GM19397 (cell line): ENCODE data around the gene UBE2I.

Source experiments
- ATAC-seq: cut with Tn5 transposase; IDR thresholded peaks from one replicate; pipeline ENCODE4 v1.9.1; 2021; ENCODE audit warnings: mild to moderate bottlenecking, moderate library complexity; ENCODE audit not compliant: unreplicated experiment

Gene UBE2I

DNA sequence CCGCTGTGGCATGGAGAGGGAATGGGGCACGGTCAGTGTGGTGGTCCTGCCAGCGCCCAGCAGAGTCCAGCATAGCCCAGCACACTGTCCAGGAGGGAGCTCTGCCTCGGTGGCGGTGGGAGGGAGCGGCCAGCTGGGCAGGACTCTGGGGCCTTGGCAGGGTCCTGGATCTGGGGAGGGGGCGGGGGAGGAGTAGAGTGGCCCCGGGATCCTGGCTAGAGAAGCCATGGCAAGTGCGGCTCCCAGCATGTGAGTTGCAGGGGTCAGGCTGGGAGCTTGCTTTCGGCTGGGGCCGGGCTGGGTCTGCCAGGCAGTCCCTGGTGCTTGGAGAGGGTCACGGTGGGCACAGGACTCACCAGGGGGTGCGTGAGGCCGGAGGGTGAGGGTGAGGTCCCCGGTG lies 46.2 kb downstream of the UBE2I start:
- ATAC-seq: no peak

DNA sequence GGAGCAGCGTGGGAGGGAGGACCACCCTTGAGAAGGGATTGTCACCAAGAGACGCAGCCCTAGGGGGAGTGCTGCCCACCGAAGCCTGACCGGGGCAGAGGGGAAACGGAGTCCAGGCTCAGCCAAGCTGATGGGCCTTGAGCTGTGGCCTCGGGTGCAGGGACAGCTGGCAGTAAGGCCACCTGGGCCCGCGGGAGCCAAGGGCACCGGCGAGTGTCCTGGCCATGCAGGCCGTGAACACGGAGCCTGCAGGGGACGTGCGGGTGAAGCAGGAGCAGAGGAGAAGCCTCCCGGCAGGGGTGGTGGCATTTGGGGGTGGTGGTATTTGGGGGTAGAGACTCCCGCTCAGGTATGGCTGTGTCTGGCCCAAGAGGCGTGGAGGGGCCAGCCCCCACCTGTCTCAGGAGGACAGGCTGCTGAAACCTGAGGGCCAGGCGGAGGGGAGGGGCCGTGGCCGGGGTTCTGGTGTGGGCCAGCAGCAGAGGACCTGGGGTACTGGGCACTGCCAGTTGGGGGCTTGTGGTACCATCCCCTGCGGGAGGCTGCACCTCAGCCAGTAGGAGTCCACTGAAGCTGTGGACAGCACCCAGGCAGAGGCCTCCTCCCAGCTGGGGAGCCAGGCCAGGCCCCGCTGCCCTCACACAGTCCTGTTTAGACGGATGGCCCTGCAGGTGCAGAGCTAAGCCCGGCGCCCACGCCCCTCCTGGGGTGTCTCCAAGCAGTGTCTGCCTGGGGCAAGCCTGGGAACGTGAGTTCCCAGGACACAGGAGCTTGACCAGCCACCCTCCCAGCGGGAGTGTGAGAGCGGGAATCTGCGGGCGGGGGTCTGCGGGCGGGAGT lies 46.8 kb downstream of the UBE2I start:
- no peak for ATAC-seq

DNA sequence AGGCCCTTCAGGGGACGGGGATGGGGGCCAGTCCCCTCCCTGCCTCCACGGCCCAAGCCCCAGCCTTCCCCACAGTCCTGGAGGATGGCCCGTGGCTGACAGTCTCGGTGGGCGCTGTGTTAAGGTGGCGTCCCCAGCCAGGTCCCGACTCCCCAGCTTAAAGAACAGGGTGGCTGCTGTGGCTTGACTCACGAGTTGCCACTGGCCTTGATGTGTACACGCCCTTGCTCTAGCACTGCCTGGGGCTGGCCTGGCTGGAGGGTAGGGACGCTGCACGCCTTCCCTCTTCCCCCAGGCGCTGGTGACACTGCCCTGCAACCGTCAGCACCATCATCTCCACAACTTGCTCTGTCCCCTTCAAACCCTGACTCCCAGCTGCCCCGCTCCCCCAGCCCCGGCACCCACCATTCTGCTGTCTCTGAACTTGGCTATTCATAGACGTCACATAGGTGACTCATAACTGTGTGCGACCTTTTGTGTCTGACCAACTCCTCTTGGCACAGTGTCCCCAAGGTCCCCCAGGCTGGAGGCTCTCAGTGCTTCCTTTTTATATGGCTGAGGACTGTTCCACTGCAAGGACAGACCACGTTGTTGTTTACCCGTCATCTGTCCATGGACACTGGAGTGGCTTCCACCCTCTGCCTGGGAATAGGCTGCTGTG lies 48.6 kb downstream of the UBE2I start:
- no peak for ATAC-seq

DNA sequence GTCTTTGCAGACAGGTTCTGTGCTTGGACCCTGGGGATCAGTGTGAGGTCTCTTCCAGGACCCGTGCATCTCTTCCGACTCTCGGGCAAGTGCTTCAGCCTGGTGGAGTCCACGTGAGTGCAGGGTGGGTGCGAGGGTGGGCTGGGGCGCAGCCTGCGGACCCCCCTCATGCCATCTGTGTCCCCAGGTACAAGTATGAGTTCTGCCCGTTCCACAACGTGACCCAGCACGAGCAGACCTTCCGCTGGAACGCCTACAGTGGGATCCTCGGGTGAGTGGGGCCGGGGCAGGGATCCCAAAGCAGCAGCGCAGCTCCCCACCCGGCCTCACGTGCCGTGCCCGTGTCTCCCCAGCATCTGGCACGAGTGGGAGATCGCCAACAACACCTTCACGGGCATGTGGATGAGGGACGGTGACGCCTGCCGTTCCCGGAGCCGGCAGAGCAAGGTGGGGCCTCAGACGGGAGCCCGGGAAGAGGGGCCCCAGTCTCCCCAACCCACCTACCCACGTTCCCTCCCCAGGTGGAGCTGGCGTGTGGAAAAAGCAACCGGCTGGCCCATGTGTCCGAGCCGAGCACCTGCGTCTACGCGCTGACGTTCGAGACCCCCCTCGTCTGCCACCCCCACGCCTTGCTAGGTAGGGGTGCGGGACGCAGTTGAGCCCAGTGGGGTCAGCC lies 52.4 kb downstream of the UBE2I start:
- ATAC-seq: no peak

DNA sequence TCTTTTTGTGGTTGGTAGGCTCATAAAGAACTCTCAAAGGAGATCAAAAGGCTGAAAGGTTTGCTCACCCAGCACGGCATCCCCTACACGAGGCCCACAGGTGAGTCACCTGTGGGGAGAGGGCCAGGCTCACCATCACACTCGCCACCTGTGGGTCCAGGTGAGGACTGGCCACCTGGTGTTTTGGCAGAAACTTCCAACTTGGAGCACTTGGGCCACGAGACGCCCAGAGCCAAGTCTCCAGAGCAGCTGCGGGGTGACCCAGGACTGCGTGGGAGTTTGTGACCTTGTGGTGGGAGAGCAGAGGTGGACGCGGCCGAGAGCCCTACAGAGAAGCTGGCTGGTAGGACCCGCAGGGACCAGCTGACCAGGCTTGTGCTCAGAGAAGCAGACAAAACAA lies 53.4 kb downstream of the UBE2I start:
- ATAC-seq: no peak

DNA sequence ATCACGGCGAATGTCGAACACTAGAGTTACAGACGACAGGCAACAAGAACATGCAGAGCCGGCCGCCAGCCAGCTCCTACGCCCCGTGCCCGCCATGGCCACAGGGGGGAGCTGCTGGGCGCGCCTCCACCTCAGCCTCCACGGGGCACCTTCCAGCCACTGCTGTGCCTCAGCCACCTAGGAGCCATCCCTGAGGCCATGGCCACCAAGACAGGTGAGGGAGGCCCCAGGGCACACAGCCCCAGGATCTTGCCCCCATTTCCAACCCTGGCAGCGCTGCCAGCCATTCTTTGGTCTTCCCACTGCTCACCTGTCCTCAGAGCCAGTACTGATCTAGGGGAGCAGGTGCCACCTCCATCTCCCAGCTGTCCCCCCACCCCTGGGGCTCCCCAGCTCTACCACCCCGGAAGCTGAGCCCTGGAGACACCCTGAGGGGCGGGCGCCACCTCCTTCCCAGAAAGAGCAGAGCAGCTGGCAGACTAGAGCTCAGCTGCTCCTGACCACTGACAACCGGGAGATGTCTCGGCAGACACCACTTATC lies 54.1 kb downstream of the UBE2I start:
- no peak for ATAC-seq

DNA sequence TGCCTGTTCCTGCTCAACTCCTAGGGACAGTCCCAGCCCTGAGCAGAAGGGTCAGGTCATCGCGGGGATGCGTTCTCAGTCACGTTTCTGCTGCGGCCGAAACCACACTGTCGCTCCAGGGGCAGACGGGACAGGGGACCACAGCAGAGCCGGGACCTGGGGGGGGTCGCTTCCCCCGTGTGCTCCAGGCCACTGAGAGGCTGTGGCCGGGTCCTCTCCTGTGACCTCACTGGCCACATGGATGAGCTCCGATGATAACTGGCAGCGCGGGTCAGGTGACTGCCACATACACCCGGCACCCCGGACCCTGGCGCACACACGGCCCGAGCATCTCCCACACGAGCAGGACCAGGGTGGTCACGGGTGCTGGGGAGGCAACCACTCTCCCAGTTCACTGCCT lies 55.1 kb downstream of the UBE2I start:
- ATAC-seq: no peak

DNA sequence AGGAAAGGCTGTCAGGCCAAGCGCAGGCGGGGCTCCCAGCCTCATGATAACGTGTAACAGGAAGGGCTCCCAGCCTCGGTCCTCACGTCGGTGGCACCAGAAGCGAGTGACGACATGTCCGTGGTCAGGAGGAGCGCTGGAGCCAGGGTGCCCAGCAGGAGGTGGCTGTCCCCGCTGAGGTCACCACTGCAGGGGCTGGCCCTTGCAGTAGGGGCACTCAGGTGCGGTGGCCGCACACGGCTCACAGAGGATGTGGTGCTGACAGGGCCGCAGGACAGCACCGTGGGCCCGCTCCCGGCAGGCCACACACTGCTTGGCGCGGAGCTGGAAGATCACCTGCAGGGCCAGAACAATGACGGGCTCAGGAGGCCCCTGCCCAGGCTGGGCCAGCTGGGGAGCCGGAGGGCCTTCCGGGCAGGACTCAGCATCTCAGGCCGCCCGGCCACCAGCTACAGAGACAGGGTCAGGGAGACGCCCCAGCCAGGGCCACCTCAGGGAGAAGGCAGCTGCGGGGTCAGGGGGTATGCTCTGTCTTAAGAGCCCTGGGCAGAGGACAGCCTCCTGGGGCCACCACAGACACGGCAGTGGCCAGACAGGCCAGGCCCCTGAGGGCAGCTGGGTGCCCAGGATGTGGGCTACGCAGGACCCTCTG lies 56.8 kb downstream of the UBE2I start:
- no peak for ATAC-seq

DNA sequence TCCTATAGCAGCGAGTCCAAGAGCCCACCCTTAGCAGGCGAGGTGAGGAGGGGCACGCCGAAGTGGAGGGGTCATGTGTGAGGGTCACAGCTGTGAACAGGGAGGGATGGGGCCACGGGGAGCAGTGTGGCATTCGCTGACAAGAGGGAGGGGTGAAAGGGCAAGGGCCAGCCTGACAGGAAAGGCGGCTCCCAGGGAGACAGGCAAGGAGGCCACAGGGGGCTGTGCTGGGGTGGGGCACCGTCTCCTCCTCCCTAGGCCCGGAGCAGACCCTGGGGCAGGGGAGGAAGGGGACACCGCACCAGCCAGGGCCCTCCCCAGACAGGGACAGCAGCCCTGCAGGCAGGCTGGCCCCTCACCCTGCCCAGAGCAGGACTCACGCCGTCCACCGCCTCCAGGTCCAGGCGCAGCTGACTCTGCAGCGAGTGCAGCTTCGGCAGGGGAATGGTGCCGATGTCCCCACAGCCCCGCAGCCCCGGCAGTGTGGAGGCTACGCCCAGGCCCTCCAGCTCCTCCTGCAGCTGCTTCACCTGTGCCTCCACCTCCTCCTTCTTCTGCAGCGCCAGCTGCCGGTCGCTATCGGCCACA lies 57.4 kb downstream of the UBE2I start:
- ATAC-seq: no peak

DNA sequence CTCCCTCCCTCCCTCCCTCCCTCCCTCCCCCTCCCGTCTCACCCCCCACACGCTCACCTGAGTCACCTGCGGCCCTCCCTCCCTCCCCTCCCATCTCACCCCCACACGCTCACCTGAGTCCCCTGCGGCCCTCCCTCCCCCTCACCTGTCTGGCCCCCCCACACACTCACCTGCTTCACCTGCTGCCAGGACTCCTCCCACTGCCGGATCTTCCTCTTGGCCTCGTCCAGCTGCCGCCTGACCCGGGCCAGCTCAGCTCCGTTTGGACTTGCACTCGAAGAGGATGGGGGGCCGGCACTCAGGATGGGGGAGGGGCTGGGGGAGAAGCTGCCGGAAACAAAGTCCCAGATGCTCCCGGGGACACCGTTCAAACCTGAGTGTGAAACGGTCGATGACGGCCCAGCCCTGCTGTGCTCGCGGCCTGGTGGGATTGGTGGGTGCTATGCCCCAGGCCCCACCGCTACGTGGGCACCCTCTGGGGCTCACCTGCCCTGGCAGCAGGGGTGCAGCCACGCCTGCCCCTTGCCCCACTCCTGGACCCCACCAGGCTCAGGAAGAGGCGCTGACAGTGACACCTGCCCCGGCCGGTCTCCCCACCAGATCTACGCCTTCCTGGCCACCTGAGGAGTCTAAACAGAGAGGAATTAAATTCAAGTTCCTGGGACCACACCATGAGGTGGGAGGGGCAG lies 58.2 kb downstream of the UBE2I start:
- ATAC-seq: no peak

DNA sequence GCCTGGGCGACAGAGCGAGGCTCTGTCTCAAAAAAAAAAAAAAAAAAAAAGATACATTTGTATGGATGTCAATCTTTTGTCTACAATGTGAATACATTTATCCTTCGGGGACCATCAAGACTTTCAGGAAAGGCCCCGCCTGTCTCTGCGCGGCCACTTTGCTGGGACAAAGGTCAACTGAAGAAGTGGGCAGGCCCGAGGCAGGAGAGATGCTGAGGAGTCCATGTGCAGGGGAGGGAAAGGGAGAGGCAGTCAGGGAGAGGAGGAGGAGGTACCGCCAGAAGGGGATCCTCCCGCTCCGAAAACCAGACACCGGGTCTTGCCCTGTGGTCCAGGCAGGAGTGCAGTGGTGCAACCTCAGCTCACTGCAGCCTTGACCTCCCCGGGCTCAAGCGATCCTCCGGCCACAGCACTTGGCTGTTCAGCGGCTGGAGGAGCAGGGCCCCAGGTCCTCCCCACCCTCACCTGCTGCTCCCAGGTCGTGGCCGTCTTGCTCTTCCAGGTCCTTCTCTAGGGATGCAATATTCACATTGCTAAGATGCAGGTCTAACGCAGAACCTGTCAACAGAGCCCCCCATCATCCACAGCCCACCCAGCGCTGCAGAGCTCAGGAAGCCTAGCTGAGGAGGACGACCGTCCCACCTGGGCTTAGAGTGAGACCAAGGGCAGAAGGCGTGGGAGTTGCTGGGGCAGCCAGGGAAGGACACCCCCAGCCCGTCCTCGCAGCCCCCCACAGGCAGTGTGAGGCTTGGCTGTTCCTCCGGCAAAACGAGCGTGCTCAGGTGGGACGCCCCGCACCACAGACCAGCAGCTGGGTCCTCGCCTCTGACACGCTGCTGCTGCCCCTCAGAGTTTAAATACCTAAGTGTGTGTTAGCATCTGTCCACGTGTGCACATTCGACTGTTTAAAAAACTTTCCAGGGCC lies 61.9 kb downstream of the UBE2I start:
- ATAC-seq: no peak

DNA sequence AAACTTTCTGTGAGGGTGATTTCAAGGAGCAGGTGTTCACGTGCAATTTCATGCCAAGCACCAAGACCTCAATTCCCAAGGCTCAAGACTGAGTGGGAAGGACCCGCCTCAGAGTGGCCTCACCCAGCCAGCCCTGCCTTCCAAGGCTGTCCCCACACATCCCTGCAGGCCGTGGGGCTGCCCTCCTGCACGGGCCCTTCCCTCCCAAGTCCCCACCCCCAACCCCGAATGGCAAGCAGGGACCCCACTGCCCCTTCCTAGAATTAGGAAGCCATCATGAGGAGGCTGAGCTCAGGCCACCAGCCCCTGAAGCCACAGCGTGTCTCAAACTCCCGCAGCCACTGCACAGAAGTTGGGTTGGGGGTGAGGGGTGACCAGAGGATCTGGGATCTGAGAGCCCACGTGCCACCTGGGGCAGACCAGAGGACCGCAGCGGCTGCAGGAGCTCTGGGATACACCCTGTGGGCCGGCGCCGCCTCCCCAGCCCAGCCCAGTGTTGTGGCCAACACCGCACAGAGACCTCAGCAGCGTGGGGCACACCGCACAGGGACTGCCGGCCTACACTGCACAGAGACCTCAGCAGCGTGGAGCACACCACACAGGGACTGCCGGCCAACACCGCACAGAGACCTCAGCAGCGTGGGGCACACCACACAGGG lies 63.0 kb downstream of the UBE2I start:
- no peak for ATAC-seq

DNA sequence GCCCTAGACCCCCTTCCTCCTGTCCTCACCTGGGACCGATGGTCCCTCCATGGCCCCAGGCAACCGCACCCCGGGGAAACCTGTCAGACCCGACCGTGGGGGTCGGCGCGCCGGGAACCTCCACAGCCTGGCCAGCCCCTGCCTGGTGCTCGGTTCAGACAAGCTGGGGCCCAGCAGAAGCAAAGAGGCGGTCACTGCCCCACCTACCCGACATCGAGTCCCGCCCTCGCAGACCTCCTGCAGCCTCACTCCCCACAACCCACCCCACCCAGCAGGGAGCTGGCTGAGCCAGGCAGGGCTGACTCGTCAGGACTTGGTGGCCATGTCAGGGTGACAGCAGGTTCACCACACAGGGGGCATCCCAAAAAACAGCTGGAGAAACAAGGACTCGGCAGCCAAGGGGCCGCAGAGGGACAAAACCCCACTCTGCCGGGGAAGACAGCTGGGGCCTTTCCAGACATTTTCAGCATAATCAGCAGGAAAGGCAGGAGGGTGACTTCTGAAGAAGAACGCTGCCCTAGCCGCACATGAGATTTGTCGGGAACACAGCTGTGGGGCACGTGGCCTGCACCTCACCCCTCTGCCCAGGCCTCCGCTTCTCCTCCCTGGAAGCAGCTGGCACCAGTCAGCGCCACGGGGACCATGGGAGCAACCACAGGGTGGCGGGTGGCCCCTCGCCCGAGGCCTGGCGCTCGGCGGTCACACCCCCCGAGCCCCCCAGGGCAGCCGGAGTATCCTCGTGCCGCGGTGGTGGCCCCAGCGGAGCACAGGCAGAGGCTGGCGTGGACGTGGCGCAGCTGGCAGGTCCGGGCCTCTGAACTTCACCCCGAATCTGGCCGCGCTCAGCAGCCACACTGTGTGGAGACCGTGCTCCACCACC lies 65.2 kb downstream of the UBE2I start:
- ATAC-seq: no peak

DNA sequence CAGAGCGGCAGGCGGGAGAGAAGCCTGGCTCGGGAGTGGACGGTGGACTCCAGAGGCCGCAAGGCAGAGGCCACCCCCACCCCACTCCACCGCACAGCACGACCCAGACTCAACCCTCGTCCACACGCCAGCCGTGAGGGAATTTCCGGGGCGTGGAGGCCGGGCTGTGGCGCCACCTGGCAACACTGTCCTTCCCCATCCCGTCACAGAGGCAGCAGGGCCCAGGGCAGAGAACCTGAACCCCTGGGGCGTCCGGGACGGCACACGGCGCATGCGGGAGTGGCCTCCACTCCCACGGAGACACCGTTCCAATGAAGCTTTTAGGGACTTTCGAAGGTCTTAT lies 65.8 kb downstream of the UBE2I start:
- ATAC-seq: no peak

DNA sequence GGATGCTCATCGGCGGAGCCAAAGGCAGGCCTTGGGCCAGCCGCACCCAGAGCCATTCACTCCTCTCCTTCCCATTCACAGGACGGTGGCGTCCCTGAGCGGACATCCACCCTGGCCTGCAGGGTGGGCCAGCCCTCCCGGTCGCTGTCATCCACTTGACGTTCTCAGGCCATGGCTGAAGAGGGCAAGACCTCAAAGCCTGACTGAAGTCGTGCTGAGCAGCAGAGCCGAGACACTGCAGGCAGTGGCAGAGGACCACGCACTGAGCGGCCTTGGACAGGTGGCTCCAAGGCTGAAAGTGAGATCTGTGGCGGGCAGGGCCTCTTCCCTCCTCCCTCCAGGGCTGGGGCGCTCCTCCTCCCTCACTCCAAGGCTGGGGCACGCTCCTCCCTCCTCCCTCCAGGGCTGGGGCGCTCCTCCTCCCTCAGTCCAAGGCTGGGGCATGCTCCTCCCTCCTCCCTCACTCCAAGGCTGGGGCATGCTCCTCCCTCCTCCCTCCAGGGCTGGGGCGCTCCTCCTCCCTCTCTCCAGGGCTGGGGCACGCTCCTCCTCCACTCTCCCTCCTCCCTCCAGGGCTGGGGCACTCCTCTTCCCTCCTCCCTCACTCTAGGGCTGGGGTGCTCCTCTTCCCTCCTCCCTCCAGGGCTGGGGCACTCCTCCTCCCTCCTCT lies 66.4 kb downstream of the UBE2I start:
- ATAC-seq: no peak
